NCI-H2227 (cell line): ENCODE data around the gene MAP3K21.
A peak's percentile ranks its signal among the peaks of the same experiment; 100 is the strongest.

Experiments
- DNase-seq: peaks from one replicate; lab custom pipeline; 2025; ENCODE audit not compliant: unreplicated experiment; lab: John Stamatoyannopoulos, UW

MAP3K21 gene

GRCh38 chr1:233357595-233358397 lies 30.3 kb downstream of the MAP3K21 start:
- no peak for DNase-seq

DNA sequence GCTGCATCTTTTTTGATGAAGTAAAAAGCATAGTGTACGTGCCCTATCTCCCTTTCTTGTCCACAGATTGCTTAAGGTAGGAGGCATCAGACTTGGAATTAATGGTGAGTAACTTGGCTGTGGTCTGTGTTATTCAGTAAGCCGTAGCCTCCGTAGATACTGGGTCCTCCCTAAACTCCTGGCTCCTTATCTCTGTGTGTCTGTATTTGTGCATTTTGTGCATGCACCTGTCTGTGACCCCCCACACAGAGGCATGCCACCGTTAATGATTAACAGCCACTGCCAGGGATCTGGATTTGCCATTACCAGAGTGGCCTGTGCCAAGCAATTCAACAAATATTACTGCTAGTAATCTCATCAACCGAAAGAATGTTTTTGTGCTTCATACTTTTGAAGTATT lies 31.9 kb downstream of the MAP3K21 start:
- no peak for DNase-seq

DNA sequence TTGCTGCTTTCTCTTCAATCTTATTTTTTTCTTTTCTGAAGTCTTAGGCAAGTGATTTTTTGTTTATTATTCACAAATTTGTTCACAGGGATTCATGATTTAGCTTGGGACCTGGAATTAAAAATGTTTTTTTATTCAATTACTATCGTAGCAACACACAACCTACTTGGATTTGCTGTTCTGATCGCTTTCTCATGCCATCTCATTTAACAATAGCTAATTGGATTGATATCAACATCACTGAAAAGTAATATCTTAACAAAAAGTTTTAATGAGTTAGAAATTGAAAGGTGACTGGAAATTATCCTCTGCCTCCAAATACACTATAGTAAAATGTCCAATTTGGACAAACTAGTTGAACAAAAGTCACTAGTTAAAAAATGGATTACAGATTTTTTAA lies 32.4 kb downstream of the MAP3K21 start:
- DNase-seq = no peak

- DNase-seq = no peak
These were observed 33.1 kb downstream of the MAP3K21 start for GRCh38 chr1:233360525-233361102.

- peak; percentile 33 for DNase-seq
These were observed 34.4 kb downstream of the MAP3K21 start for GRCh38 chr1:233361876-233362275.

DNA sequence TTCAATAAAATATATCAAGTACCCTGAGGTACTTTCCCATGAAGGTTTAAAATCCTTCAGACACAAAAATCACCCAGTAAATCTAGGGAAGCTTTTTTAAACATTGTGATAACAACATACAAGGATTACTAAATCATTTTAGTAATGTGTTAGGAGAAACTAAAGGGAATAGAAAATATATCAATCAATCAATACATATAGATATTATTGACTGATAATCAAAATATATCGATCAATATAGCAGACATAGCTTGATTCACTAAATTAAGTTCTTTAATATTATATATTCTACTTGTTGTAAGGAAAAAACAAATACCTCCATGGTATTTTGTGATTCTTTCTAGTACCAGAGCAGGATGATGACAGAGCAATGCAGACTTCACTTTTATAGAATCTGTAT lies 35.2 kb downstream of the MAP3K21 start:
- DNase-seq = no peak

DNA sequence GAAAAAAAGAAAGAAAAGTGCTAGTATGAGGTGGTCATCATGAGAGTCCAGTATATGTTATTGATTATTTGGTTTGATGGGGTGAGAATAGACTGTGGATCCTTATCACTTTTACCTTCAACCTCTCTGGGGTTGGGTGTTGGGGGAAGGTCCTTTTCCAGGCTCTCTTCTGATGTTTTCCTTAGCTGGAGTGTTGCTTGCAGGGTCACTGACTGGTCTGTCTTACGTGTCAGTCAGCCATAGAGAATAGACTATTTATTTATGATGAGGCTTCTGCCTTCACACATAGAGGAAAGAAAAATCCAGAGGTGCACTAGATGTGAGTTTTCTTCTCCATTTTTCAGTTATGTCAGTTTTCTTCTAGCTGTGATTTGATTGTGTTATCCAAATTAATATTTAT lies 36.5 kb downstream of the MAP3K21 start:
- DNase-seq = no peak

- peak; percentile 59 for DNase-seq
These were observed 37.4 kb downstream of the MAP3K21 start for GRCh38 chr1:233364695-233365539.

- no peak for DNase-seq
These were observed 39.1 kb downstream of the MAP3K21 start for GRCh38 chr1:233366575-233366974.

GRCh38 chr1:233367057-233367803 lies 39.7 kb downstream of the MAP3K21 start:
- DNase-seq = no peak

- no peak for DNase-seq
These were observed 40.7 kb downstream of the MAP3K21 start for GRCh38 chr1:233368106-233368788.

DNA sequence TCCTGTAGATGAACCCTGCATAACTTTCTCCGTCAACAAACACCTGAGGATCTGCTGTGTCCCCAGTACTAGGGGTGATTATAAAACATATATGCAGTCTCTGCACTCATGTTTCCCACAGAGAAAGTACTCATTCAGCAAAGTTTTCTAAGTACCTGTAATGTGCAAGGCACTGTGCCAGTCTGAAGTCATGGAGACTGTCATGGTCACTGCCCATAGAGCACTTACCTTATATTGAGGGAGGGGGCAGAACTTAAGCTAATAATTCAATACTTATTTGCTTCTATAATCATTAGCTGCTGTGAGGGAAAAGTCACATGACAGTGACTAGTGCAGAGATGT lies 41.2 kb downstream of the MAP3K21 start:
- DNase-seq = no peak

DNA sequence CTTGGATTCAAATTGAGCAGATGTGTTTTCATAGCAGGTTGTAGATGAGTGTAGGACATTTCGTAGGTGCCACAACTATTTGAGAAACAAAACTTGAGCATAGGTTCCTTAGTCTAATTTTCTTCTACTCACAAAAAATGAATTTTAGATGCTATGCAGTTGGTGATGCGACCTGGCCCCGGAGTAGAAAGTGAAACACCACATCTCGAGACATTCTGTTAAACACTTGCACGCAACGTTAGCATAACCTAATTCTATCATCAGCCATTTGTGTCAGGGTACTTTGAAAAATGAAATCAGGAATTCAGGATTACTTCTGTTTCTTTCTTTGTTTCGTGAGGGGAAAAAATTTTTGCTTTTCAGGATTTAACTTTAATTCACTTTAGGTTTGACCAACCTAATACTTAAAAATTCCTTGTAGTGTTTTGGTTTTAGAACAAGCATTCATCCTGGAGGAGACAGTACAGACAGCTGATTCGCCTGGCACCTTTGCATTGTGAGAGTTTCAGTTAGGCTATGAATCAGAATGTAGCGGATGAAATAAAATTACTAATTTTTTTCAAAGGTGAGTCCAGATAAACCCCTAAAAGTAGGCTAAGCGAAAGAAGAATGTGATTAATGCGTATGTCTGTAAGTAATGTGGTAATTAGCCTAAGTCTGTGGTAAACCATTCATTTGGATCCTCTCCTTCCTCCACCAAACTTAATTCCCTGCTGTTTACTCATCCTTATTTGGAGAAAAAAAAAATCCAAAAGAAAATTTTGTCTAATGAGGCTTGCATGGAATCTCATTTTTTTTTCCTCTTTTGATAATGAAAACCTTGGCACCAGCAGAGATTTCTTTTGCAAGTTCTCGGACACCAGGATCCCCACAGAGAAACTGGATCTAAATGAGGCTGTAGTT lies 44.9 kb downstream of the MAP3K21 start:
- DNase-seq = no peak

DNA sequence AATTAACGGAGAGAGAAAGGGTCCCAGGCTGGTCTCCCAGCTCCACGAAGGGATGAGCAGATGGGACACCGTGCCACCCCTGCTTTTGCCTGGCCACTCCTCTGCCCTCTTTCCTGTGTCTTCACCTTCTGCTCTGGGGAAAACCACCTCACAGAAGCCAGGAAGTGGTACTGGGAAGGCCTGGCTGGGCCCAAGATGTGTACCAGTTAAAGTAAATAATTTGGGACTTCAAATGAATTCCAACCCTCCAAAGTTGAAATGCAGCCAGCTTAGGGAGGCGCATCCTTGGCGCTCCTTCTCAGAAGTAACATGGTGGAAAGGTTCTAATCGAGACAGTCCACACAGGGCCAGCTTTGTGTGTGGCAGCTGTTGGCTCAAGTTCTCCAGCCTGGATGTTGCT lies 45.7 kb downstream of the MAP3K21 start:
- no peak for DNase-seq

DNA sequence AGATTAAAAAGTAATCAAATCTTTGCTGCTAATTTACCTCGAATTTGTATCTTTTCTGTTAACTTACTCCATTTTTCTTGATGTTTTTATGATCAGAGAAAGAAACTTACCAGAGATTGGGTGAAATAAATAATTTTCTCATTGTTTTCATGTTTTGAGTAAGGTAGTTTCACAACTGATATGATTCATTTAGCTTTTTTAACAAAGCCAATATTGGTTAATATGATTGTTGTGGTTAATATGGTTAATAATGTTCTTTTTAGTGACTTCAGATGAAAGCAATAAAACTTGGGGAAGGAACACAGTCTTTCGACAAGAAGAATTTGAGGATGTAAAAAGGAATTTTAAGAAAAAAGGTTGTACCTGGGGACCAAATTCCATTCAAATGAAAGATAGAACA lies 48.1 kb downstream of the MAP3K21 start:
- no peak for DNase-seq

- no peak for DNase-seq
These were observed 49.0 kb downstream of the MAP3K21 start for GRCh38 chr1:233376382-233377110.

DNA sequence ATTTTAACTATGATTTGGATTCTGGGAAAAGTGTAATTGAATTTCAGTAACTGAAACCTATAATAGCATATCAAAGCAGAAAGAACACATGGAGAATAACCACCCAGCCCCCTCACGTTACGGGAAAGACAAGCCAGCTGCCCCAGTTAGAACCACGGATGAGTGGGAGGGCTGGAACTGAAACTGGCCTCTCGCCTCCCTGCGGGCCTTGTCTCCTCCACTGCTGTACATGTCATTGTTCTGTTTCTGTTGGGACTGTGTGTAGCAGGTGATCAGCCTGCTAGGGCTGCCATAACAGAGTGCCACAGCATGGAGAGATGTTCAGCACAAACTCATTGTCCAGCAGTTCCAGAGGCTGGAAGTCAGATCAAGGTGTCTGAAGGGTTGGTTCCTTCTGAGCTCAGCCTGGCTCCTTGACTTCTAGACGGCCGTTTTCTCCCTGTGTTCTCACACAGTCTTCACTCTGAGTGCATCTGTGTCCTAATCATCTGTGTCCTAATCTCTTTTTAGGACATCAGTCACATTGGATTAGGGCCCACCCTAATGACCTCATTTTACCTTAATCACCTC lies 52.4 kb downstream of the MAP3K21 start:
- DNase-seq = no peak

DNA sequence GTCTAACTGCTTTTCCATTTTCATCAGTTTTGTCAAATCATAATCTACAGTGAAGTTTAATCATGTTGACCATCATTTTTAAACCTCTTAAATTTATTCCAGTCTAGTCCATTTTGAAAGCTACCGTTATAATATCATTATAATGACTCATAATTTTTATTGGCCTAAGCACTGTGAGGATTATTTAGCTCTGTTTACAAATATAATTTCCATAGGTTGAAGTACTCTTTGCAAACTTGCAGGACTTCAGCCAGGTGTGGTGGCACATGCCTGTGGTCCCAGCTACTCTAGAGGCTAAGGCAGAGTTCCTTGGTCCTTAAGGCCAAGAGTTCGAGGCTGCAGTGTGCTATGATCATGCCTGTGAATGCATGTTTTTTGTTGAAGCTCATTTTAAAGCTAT lies 54.3 kb downstream of the MAP3K21 start:
- DNase-seq = no peak

GRCh38 chr1:233383984-233384383 lies 56.5 kb downstream of the MAP3K21 start:
- DNase-seq = no peak
